Endometrium (tissue), 2 donors: Measurements from ENCODE around the gene HDLBP.

Experiments
- FAIRE-seq: peaks from 2 replicates; lab custom pipeline; 2012; peaks lifted over from hg19 to GRCh38; lab: Jason Lieb, UNC
- donor health status: control.
- donor health status: control.

HDLBP gene

DNA sequence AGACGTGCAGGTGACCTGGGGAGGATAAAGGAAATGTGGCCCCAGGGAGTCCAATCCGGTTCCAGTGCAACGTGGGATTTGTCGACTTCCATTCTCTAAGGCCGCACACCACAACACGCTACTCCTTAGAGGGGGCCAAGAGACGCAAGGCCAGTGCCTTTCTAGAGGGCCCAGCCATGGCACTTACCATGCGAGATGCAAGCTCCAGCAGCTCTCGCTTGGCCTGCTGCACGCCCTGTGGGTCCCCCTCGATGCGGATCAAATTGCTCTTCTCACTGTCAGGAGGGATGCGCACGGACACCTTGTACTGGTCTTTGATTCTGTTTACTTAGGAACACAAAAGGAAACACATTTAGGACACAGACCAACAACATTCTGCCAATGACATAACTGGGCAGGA is 65.8 kb downstream of the HDLBP start:
- FAIRE-seq = no peak

DNA sequence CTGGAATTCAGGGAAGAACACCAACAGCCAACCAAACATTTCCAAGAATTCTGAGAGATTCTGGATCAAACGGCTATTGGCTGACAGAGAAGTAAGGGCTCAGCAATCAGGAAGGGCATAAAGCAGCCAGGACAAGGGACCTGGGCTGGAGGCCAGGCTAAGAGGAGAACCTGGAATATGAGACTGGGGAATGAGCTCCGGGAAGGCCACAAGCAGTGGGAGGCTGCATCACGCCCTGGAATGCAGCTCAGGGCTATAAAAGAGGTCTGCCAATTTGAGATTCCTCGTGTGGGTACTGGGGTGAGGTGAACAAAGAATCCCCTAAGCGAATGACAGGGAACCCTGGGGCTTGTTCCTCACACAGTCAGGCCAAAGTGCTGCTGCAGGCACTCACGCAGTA is 66.6 kb downstream of the HDLBP start:
- FAIRE-seq = no peak

DNA sequence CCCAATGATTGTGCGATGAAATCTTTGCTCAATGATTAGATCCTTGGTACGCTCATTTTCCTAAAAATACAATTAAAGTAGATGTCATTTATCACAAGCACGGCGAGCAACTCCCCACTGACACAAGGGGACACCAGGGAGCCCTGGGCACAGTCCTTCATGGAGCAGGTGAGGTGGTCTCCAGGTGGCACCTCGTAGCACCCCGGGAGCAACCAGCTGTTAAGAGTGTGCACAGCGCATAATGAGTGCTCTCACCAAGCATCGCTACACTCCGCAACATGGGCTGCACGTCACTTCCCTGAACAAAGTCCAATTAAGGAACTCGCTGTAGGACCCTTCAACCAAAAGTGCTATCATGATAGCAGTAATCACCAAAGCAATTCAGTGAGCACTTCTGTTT is 67.2 kb downstream of the HDLBP start:
- FAIRE-seq = no peak

GRCh38 chr2:241244368-241244767 is 71.1 kb downstream of the HDLBP start:
- no peak for FAIRE-seq

DNA sequence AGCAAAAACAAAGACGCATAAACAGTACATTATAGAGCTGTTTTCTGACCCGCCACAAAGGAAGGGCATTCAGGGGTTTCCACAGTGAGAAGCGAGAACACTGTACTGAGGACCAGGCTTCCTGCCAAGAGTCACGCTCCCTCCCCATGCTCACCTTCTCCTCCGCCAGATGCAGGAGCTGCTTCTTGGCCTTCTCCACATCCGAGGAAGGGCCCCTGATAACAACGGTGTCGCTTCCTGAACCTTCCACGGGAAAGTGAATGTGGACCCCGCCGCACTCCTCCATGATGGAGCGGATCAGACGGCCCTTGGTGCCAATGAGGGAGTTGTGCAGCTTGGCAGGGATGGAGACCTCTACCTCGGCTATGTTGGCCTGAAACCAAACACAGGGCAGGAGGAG is 73.2 kb downstream of the HDLBP start:
- FAIRE-seq = no peak

DNA sequence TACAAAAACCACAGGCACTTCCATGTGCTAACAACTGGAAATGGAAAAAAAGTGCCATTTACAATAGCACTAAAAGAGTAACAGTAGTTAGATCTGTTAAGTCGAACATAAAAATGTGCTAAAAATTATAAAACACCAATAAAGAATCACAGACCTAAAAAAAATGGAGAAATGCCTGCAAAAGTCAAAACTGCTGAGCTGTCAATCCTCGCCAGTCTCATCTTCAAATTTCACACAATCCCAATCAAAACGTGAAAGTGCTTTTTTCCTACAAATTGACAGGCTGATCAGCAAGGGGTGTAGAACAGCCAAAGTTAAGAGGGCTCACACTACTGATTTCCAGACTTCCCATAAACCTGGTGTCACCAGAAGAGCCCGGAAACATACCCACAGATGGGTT is 73.8 kb downstream of the HDLBP start:
- no peak for FAIRE-seq

DNA sequence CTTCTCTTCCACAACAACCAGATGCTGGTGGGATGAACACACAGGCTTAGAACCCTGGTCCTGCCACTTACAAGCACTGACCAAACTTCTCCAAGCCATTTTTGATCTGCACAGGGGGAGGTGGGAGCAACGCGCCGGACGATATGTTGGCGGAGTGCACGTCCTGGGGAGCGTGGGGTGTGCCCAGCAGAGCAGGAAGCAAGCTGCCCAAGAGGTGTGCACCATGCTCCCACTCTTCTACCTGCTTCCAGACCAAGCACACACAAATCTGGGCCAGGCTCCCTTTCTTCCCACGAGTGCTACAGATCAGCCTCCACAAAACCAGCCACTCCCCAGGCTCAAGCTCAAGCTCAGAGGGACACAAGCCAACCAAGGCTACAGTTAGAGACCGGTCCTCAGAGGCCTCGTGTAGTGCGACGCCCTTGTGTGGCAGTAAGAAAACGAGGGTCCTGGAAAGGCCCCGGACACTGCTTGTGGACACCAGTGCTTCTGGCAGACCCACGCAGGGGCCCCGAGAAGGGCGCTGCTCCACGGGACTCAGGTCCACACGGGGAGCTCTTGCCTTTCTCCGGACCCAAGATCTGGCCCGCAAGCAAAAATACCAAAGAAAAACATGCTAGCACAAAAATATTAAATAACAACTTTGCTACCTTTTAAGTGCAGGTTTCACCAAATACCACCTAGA is 75.0 kb downstream of the HDLBP start:
- FAIRE-seq = no peak

DNA sequence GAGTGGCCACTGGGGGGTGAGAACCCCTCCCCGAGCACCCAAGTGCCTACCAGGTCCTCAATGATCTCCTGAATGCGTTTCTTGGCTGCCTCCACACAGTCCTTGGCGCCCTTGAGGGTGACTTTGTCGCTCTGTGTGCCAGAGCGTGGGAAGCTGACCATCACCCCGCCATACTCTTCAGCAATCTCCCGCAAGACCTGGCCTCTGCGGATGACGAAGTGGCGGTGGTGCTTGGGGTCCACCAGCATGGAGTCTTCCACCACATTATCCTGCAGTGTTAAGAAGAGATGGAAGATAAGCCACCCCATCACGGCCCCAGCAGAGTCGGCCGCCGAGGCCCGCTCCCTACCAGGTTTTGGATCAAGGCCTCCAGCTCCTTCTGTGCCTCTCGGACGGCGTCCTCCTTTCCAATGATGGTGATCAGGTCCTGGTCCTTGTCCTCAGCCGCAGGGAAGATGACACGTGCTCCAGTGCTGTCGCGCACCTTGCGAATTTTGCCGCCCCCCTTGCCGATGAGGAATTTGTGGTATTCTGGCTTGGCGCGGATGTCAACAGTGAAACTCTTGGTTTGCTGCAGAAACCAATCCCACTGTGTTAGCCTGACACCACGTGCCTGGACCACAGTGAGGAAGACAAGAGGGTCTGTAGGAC is 75.8 kb downstream of the HDLBP start:
- FAIRE-seq = no peak

DNA sequence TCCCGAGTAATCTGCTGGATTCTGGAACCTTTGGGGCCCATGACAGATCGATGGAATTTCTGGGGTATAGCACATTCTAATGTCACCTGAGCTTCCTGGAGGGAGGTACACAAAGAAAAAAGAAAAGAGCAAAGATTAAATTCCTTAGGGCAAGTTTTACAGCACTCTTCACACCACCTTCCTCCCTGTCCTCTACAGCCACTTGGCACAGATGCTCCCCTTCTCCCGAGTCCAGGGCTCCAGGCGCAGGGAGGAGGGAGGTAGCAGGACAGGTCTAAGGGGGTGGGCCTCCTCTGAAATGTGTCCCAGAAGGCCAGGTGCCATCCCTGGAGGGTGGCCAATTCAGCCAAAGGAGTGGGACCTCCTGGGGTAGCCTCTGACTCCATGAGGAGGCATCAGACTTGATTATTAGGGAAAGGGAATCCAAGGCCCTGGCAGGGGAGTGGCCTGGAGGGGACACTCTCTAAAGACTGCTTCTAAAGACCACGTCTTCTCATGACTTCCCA is 76.7 kb downstream of the HDLBP start:
- no peak for FAIRE-seq

DNA sequence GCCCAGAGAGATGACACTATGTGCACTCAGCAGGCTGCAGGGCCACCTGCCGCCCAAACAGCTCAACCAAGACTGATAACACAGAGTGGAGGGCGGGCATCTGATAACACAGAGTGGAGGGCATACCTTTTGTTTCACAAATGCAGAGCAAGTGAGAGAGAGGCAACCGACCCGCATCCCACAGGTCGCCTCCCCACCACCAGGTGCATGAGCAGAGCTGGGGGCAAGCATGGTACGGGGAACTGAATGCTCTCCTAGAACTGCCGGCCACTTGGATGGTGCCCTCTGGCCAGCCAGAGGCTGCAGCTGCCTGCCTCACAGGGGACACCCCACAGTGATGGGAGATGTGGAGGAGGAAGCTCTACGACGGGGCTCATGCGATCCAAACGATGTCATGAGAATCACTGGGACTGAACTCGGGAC is 77.5 kb downstream of the HDLBP start:
- FAIRE-seq = no peak

- no peak for FAIRE-seq
Measured at GRCh38 chr2:241237047-241237446, 78.4 kb downstream of the HDLBP start.

DNA sequence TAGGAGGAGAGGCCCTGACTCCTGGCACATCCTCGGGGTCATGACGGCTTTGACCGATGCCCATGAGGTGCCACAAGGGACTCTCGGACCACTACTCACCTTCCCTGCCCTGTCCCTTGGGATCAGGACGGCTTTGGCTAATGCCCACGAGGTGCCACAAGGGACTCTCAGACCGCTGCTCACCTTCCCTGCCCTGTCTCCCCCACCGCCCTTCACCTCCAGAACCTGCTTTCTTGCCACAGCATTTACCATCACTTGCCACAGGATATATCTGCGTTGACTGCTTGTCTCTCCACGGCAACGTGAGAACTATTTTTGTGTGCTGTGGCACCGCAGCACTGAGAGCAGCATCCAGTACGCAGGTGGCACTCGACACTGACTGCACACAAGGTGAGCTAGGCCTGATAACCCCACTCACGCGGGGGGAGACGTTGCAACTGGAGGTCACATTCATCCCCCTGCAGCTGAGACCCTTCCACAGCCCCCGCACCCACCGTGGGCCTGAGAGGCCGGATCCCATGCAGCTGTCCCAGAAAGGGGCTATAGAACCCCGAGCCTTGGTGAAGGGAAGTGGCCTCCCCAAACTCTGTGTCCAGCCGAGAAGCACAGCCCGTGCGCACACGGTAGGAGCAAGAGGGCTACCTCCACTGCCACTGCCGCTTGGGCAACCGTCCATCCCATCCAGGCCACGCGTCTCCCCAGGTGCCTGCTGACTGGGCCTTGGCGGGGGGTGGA is 79.4 kb downstream of the HDLBP start:
- FAIRE-seq = no peak

DNA sequence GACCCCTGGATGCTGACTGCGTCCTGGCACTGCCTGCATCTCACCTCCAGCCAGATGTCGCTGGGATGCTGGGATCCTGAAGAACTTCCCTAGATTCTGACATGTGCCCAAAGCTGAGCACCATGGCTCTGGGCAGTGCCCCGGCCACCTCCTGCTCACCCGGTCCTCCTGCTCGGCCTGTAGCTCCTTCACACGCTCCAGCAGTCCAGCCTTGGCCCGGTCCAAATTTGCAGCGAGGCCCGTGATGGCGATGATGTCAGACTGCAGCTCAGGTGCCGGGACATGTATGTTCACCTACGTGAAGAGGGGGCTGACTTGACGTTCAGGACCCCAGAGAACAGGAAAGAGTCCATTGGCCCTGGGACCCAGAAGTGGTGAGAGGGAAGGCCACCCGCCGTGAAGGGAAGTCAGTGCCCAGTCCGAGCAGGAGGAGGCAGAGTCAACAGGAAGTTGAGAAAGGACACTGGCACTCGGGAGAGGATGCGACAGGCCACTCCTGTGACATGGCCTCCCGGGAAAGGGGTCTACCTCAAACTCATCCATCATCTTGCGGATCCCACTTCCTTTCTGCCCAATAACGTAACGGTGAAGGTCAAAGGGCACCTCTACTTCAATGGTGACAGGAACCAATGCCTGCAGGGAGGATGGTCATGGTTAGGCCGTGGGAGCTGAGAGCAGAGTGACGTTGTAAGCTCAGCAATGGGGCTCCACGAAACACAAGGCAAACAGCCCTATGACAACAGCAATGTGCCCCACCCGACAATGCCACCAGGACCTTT is 80.3 kb downstream of the HDLBP start:
- FAIRE-seq = no peak

DNA sequence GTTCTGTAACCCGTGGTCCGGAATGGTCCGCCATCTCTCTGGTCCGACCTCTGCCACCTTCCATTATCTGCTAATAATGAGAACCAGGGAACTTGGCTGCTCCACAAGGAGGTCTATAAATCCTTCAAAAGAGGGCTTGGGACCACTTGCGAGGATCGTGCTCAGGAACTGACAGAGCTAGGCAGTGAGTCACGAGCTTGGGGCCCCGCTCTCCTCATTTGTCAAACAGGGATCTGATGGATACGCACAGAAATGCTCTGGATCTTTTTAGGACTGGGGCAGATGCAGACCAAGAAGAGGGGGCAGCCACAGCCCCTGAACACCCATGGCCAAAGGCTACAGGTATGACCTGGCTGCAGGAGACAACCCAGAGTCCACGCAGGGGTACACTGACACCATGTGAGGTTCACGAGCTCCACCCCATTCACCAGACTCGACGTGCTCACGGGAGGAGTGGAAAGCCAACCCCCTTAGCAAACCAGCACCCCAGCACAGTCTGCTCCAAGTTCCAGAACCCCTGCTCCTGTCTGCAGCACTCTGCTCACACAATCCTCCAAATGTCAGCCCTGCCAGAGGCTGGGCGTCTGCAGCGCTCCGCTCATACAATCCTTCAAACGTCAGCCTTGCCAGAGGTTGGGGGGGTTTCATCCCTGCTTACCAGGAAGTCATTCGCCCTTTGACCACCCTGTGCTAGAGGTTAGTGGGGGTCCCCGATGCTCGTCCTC is 81.2 kb downstream of the HDLBP start:
- no peak for FAIRE-seq

- FAIRE-seq = no peak
Measured at GRCh38 chr2:241232736-241233575, 82.5 kb downstream of the HDLBP start.

DNA sequence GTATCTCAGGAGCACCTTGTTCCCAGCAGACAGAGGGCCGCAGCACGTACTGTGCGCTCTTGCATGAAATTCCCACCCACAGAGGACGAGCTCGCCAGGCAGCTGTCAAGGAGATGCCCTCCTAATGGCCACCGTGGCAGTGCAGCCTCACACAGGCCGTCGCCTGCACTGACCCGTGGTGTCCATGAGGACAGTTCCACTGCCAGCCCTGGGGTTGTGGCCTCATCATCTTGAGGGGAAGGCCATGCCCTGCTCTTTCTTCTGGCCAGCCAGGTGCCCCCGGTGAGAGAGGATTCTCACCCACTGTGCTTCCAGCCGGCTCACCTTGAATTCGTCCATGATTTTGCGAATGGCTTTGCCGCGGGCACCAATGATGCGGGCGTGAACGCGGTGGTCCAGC is 85.0 kb downstream of the HDLBP start:
- FAIRE-seq = no peak

GRCh38 chr2:241229563-241230401 is 85.7 kb downstream of the HDLBP start:
- no peak for FAIRE-seq

DNA sequence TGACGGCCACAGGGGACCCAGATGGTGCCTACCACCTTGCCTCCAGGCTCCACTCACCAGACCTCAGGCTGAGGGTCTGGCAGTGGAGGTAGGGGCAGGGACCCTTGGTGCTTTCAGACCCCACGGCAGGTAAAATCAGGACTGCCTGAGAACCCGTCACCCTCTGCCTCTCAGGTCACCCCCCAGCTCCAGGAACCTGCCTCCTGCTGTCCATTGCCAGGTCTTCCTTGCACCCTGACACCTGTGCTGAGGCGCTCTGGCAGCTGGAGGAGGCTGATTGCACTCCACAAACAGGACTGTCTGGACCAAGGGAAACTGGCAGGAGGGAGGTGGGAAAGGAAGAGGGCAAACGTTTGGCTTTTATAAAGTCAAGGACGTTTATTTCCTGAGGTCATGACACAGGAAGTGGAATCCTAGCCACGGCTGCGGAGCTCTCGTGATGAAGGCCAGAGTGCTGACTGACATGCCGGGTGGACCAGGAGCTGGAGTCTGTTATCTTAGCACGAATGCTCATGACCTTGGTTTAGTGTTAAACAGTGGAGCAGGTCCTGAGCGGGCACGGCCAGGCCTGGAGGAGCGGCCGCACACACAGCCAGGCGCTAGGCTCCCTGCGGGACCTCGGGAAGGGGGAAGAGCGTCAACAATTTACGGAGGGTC is 86.5 kb downstream of the HDLBP start:
- no peak for FAIRE-seq
